HepG2 (cell line): Measurements from ENCODE around the gene MIB2. TPM values are rescaled to one million over a fixed set of nuclear protein-coding genes. Genes with fewer than 3 reads are reported as not detected.

ENCODE experiments used
- ATAC-seq: fragments of 200-7000 bp; cut with Tn5 transposase; 3 replicates; pipeline ENCODE4 v1.9.1; 2020; ENCODE audit warnings: mild to moderate bottlenecking, moderate library complexity
- BruUV-seq: library from RNA; stranded (reverse); fragments of 400-500 nt; replicated peaks from 2 replicates; lab custom pipeline; 2021; lab: Mats Ljungman, UMichigan
- CTCF ChIA-PET: fragments of 300-600 bp; formaldehyde crosslinking; extraction: SDS; loops from one replicate; lab custom pipeline; 2021; ENCODE audit warnings: low total read pairs, inconsistent platforms, low intra/inter-chr PET ratio; lab: Yijun Ruan, JAX
- POLR2A ChIA-PET: fragments of 350-600 bp; sonication (Branson Sonifier 250); formaldehyde crosslinking; loops from one replicate; lab custom pipeline; 2020; ENCODE audit warnings: antibody characterized with exemption, inconsistent platforms; lab: Yijun Ruan, JAX
- DNase-seq: peaks from one replicate; pipeline ENCODE4 v3.0.0-alpha.2; 2015; ENCODE audit warnings: low spot score
- FAIRE-seq: peaks from 3 replicates; lab custom pipeline; 2011; peaks lifted over from hg19 to GRCh38; lab: Jason Lieb, UNC
- H2AFZ ChIP-seq: one replicate; pipeline ENCODE4 v1.6.1; 2011; ENCODE audit warnings: low read length, inconsistent platforms
- H3K27ac ChIP-seq: fragments of 300-600 bp; 3 replicates; pipeline ENCODE4 v1.8.0; 2011; ENCODE audit warnings: mixed run types, mild to moderate bottlenecking, mixed read lengths, low read length, inconsistent platforms; ENCODE audit not compliant: insufficient read depth; ENCODE audit errors: extremely low read length
- H3K27me3 ChIP-seq, 2 experiments: fragments of 200-600 bp in 1 of 2; 2 replicates in 1 of 2; 3 replicates in 1 of 2; pipeline versions ENCODE4 v1.6.0 to v1.8.0; 2011; ENCODE audit warnings: low read length in 2 of 2, mild to moderate bottlenecking in 2 of 2, moderate library complexity in 2 of 2, inconsistent platforms in 1 of 2; ENCODE audit not compliant: insufficient read depth in 2 of 2, control insufficient read depth in 1 of 2
- H3K36me3 ChIP-seq, 2 experiments: fragments of 200-600 bp in 1 of 2; replicated peaks in 1 of 2; 2 replicates in 1 of 2; 3 replicates in 1 of 2; pipeline versions ENCODE4 v1.5.1 to v1.8.0; 2011; ENCODE audit warnings: low read length in 2 of 2, inconsistent platforms in 1 of 2; ENCODE audit not compliant: insufficient read depth in 2 of 2, control insufficient read depth in 1 of 2
- H3K4me1 ChIP-seq: 2 replicates; pipeline ENCODE4 v1.5.1; 2012; ENCODE audit warnings: low read length, inconsistent platforms; ENCODE audit not compliant: insufficient read depth
- H3K4me2 ChIP-seq: 2 replicates; pipeline ENCODE4 v1.6.0; 2011; ENCODE audit warnings: low read depth, low read length, inconsistent platforms
- H3K4me3 ChIP-seq, 3 experiments: fragments of 200-600 bp in 1 of 3; sonication (generic), shearing (Covaris generic) in 1 of 3; replicated peaks in 1 of 3; 2 replicates each; pipeline ENCODE4 v1.5.1; 2011 to 2016; ENCODE audit warnings: low read length in 3 of 3, inconsistent platforms in 2 of 3, low read depth in 2 of 3, mild to moderate bottlenecking in 2 of 3, control low read depth in 1 of 3, mixed read lengths in 1 of 3; ENCODE audit not compliant: insufficient read depth in 1 of 3
- H3K79me2 ChIP-seq: one replicate; pipeline ENCODE4 v1.6.1; 2011; ENCODE audit warnings: low read length, inconsistent platforms; ENCODE audit not compliant: insufficient read depth
- H3K9ac ChIP-seq: 2 replicates; pipeline ENCODE4 v1.6.0; 2011; ENCODE audit warnings: mild to moderate bottlenecking, low read depth, low read length, inconsistent platforms; ENCODE audit not compliant: insufficient read depth
- H3K9me3 ChIP-seq: 2 replicates; pipeline ENCODE4 v1.5.1; 2012; ENCODE audit warnings: mild to moderate bottlenecking, low read length
- H4K20me1 ChIP-seq: 2 replicates; pipeline ENCODE4 v1.6.0; 2011; ENCODE audit warnings: inconsistent platforms, mild to moderate bottlenecking, low read length, moderate library complexity; ENCODE audit not compliant: insufficient read depth
- CSRNP1 ChIP-seq: sonication (generic); formaldehyde crosslinking; IDR thresholded peaks from 2 replicates; pipeline ENCODE4 v1.8.1; 2023; ENCODE audit warnings: mild to moderate bottlenecking, missing genetic modification reagents
- FOXA3 ChIP-seq: IDR thresholded peaks from 2 replicates; pipeline ENCODE4 v1.6.1; 2016; ENCODE audit warnings: missing genetic modification reagents, missing compliant biosample characterization
- GPBP1L1 ChIP-seq: sonication (generic); formaldehyde crosslinking; IDR thresholded peaks from 2 replicates; pipeline ENCODE4 v1.5.0; 2020; ENCODE audit warnings: mild to moderate bottlenecking, missing genetic modification reagents
- HDAC6 ChIP-seq: fragments of 200-600 bp; sonication (generic); IDR thresholded peaks from 2 replicates; pipeline ENCODE4 v1.7.0; 2017; ENCODE audit warnings: mild to moderate bottlenecking, antibody characterized with exemption, low read length, low read depth
- JUN ChIP-seq: sonication (generic); formaldehyde crosslinking; IDR thresholded peaks from 2 replicates; pipeline ENCODE4 v1.4.0; 2020; ENCODE audit warnings: mild to moderate bottlenecking, missing genetic modification reagents
- KDM4B ChIP-seq: sonication (generic); formaldehyde crosslinking; IDR thresholded peaks from 2 replicates; pipeline ENCODE4 v1.4.0; 2020; ENCODE audit warnings: missing genetic modification reagents
- KDM5A ChIP-seq: fragments of 200-600 bp; sonication (generic); IDR thresholded peaks from 2 replicates; pipeline ENCODE4 v1.7.0; 2018; ENCODE audit warnings: antibody characterized with exemption, mild to moderate bottlenecking, low read length, borderline replicate concordance
- KLF11 ChIP-seq: IDR thresholded peaks from 2 replicates; pipeline ENCODE4 v1.6.1; 2016; ENCODE audit warnings: missing compliant biosample characterization
- MAFK ChIP-seq, 2 experiments: IDR thresholded peaks in 1 of 2; conservative IDR thresholded peaks in 1 of 2; 2 replicates each; pipeline ENCODE4 v1.6.1; 2011; ENCODE audit warnings: improper control_type of control experiment in 2 of 2, low read length in 2 of 2
- ZBTB34 ChIP-seq: sonication (generic); formaldehyde crosslinking; IDR thresholded peaks from 2 replicates; pipeline ENCODE4 v1.8.0; 2022; ENCODE audit warnings: mild to moderate bottlenecking, missing genetic modification reagents
- ZNF720 ChIP-seq: sonication (generic); formaldehyde crosslinking; IDR thresholded peaks from 2 replicates; pipeline ENCODE4 v1.4.0; 2020; ENCODE audit warnings: missing genetic modification reagents
- WGBS: methylation state at CpG from one replicate; pipeline ENCODE4 v1.1.6; 2017; ENCODE audit warnings: low lambda C conversion rate; 5-methylcytosine and 5-hydroxymethylcytosine counted together
- in situ Hi-C: cut with HindIII; loops from 2 replicates; pipeline ENCODE4 v1.10.0; 2017; ENCODE audit warnings: low pct_unique_long_range_greater_than_20kb; ENCODE audit not compliant: extremely low pct_ligation_motif_present
- intact Hi-C: fragments of 100-400 bp; cut with micrococcal nuclease; formaldehyde crosslinking; loops from one replicate; pipeline ENCODE4 v1.10.0; 2022; ENCODE audit not compliant: unreplicated experiment
- polyA plus RNA-seq, 8 experiments: library from polyadenylated mRNA; depleted of rRNA in 3 of 8; stranded (reverse) in 7 of 8; unstranded in 1 of 8; fragments of >200 nt; fragmentation: Illumina TruSeq in 4 of 8; extraction: Trizol in 4 of 8; gene quantifications; 2 replicates each; pipeline versions ENCODE4 v1.2.1 to v1.2.3, GENCODE V29; 2011 to 2016; ENCODE audit warnings: low read depth in 4 of 8, missing spikeins in 1 of 8, mixed read lengths in 1 of 8; ENCODE audit not compliant: insufficient read depth in 1 of 8
- total RNA-seq, 5 experiments: library from RNA; depleted of rRNA; stranded (reverse); fragments of >200 nt; fragmentation: Illumina TruSeq; extraction: Trizol; gene quantifications; 2 replicates each; pipeline ENCODE4 v1.2.3, GENCODE V29; 2016; ENCODE audit warnings: low read depth in 1 of 5

Gene MIB2
- total and polyA plus RNA-seq, 2 of the 13 experiments (the other 11 are each of a cell fraction or from before 2014, with no cell fraction given): 19.9 to 30.4 TPM

- intact Hi-C loops (no loop called here), in situ Hi-C loops (no loop called here)
- H3K9ac ChIP-seq: no peak overlapping the region
- no peak for TF ChIP-seq FOXA3 (CRISPR knock-in tag)
- no peak for TF ChIP-seq KLF11 (CRISPR knock-in tag)
- TF ChIP-seq ZNF720 (CRISPR knock-in tag): no peak
- TF ChIP-seq HDAC6: no peak
- no peak overlapping the region for H3K4me2 ChIP-seq
- ChIA-PET POLR2A (no interaction called here), CTCF (no interaction called here)
- no peak overlapping the region for H3K27ac ChIP-seq
- no peaks in the 10 kb centered on the region for H4K20me1 ChIP-seq
- BruUV-seq: no TSS peak
- no peak for ATAC-seq
- H3K9me3 ChIP-seq: no peaks in the 10 kb centered on the region
- 65% methylated on average over 4 of the region's 13 CpGs for WGBS
- no peak for FAIRE-seq
- peaks cover 36% of the 10 kb centered on the region for H3K4me1 ChIP-seq
- H3K36me3 ChIP-seq: no peaks in the 10 kb centered on the region
- no peak overlapping the region for H3K4me3 ChIP-seq
- H3K79me2 ChIP-seq: no peaks in the 10 kb centered on the region
- H2AFZ ChIP-seq: no peak overlapping the region
- peaks cover 0 to 1% of the 10 kb centered on the region in 2 experiments; a peak in 2 of 5 replicates for H3K27me3 ChIP-seq
- no peak for DNase-seq
These were observed 9.1 kb upstream of the MIB2 start for GRCh38 chr1:1606232-1606631.

- Histone ChIP-seq H3K79me2 (peaks cover 3% of the 10 kb centered on the region), H3K9me3 (no peaks in the 10 kb centered on the region), H3K4me1 (peaks cover 35% of the 10 kb centered on the region), H4K20me1 (peaks cover 1% of the 10 kb centered on the region; the same call in 1 of the 2 replicates), H3K4me2 (no peak overlapping the region), H3K36me3 (no peaks in the 10 kb centered on the region), H3K27ac (no peak overlapping the region), H3K9ac (no peak overlapping the region), H3K4me3 (no peak overlapping the region), H3K27me3 (no peaks in the 10 kb centered on the region; a peak in 3 of 5 replicates), H2AFZ (no peak overlapping the region)
- intact Hi-C loops (loop anchor here (5.0 kb wide), 1 partner anchor 33 kb away; no protein-coding TSS in a partner anchor), in situ Hi-C loops (no loop called here)
- DNase-seq: no peak
- no peak for TF ChIP-seq GPBP1L1
- no peak for TF ChIP-seq MAFK (conservative IDR thresholded peaks at IDR 0.05 in 1 of 2, IDR thresholded peaks at IDR 0.05 in 1 of 2; ENCODE audit: low read length in 2 of 2)
- no peak for TF ChIP-seq ZBTB34 (CRISPR knock-in tag)
- no peak for TF ChIP-seq CSRNP1 (CRISPR knock-in tag)
- TF ChIP-seq JUN: no peak
- no peak for TF ChIP-seq KDM4B
- no peak for TF ChIP-seq KDM5A
- no peak for FAIRE-seq
- BruUV-seq: no TSS peak
- WGBS: 87% methylated on average over 11 of the region's 12 CpGs
- CTCF ChIA-PET: no interaction called here
- POLR2A ChIA-PET: no interaction called here
- no peak for ATAC-seq
These were observed 5.3 kb upstream of the MIB2 start for GRCh38 chr1:1609822-1610485.
